ENCODE measurements around the gene ARL14EPL. TPM values are rescaled to one million over a fixed set of nuclear protein-coding genes. Genes with fewer than 3 reads are reported as not detected.
"Not testable (repeated sequence)": the region's sequence is repeated elsewhere in the genome, so short reads cannot be mapped to it uniquely, and the experiment has no call there.

ARL14EPL gene
- polyA plus RNA-seq, 2 of the 4 experiments (the other 2 are of a cell fraction) = 0.05 to 0.21 TPM

DNA sequence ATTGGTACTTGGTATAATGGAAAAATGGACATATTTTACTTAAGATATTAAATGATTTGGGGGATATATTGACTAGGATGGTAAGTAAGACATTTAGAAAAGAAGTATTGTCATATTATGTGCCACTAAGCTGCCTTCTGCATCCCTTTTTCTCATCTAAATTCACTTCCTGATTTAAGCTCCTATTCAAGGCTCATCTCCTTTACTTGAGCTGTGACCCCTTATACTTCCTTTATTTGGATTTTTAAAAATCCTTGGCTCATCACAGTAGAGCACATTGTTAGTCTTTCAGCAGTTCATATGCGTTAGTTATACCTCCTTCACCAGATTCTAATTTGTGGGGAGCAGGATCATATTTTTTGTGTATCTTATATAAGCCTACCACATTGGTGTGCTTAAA, 59.1 kb downstream of the ARL14EPL start (continued):
- TF ChIP-seq HEYL (CRISPR knock-in tag; IDR thresholded peaks at IDR 0.05) = no peak

DNA sequence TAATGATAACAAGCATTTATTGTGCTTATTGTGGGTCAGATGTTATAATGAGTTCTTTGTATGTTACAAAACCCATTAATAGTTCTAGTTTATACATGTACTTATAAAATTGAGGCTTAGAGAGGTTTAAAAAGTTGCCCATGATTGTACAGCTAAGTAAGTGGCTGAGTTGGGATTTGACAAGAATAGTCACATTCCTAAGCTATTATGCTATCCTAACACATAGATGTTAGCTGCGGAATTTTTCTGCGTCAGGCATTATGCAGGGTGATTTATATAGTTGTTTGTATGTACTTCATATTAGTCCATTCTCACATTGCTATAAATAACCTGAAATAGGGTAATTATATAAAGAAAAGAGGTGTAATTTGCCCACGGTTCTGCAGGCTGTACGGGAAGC, 65.0 kb downstream of the ARL14EPL start:
- POLR2A ChIA-PET = no interaction called here
- H3K27ac ChIP-seq = no peak overlapping the region
- H3K4me2 ChIP-seq = no peak overlapping the region
- no peak for DNase-seq (ENCODE audit: low read depth in 1 of 2, low spot score in 1 of 2)
- CTCF ChIA-PET = no interaction called here
- no peak for FAIRE-seq
- ATAC-seq = no peak
- TF ChIP-seq ESRRA (IDR thresholded peaks at IDR 0.05; ENCODE audit: borderline replicate concordance, low read length) (no peak), MAZ (IDR thresholded peaks at IDR 0.05; ENCODE audit: borderline replicate concordance, low read depth, low read length) (no peak), SREBF2 (IDR thresholded peaks at IDR 0.05) (no peak), CHD2 (IDR thresholded peaks at IDR 0.05; ENCODE audit: low read length, partially characterized antibody) (no peak), KDM1A (IDR thresholded peaks at IDR 0.05; ENCODE audit: low read depth) (no peak), ZFP36 (IDR thresholded peaks at IDR 0.05; ENCODE audit: borderline replicate concordance, partially characterized antibody) (no peak), RAD21 (conservative IDR thresholded peaks at IDR 0.05 in 1 of 2, IDR thresholded peaks at IDR 0.05 in 1 of 2) (no peak), FOSL2 (IDR thresholded peaks at IDR 0.05) (no peak), FOSL2 (CRISPR knock-in tag; IDR thresholded peaks at IDR 0.05) (no peak), CBX2 (IDR thresholded peaks at IDR 0.05; ENCODE audit: borderline replicate concordance, low read depth) (no peak), RCOR1 (IDR thresholded peaks at IDR 0.05; ENCODE audit: low read depth, low read length) (no peak), FOSB (CRISPR knock-in tag; IDR thresholded peaks at IDR 0.05) (no peak), EHMT2 (IDR thresholded peaks at IDR 0.05; ENCODE audit: low read depth) (no peak)
- TF ChIP-seq, protein P1, sequence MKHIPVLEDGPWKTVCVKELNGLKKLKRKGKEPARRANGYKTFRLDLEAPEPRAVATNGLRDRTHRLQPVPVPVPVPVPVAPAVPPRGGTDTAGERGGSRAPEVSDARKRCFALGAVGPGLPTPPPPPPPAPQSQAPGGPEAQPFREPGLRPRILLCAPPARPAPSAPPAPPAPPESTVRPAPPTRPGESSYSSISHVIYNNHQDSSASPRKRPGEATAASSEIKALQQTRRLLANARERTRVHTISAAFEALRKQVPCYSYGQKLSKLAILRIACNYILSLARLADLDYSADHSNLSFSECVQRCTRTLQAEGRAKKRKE (CRISPR knock-in tag; IDR thresholded peaks at IDR 0.05; ENCODE audit: low read depth) = no peak
- H3K4me3 ChIP-seq = no peak overlapping the region
- no peaks in the 10 kb centered on the region for H3K4me1 ChIP-seq
- no peaks in the 10 kb centered on the region for H3K9me3 ChIP-seq
- 96% methylated on average over 4 of the region's 4 CpGs for WGBS (ENCODE audit: missing lambda C conversion rate)

DNA sequence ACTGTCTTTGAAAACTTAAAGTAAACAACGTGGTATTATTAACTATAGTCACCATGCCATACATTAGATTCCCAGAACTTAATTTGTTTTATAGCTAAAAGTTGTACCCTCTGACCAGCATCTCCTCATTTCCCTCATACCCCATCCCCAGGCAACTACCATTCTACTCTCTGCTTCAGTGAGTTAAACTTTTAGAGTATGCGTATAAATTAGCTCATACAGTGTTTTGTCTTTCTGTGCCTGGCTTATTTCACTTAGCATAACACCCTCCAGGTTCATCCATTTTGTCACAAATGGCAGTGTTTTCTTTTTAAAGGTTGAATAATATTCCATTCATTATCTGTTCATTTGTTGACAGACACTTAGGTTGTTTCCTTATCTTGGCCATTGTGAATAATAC, 66.7 kb downstream of the ARL14EPL start:
- FAIRE-seq = no peak
- Histone ChIP-seq H3K4me1 (no peaks in the 10 kb centered on the region), H3K4me2 (no peak overlapping the region), H3K4me3 (no peak overlapping the region), H3K27ac (no peak overlapping the region), H3K9me3 (no peaks in the 10 kb centered on the region)
- POLR2A ChIA-PET = no interaction called here
- WGBS (ENCODE audit: missing lambda C conversion rate) = 85% methylated on average over 2 of the region's 2 CpGs
- CTCF ChIA-PET = interaction anchor here (0.7 kb wide), 1 partner anchor 459 kb away, joined by 3 read pairs; no protein-coding TSS in a partner anchor
- no peak for ATAC-seq
- no peak for TF ChIP-seq RARB (CRISPR knock-in tag; IDR thresholded peaks at IDR 0.05)
- DNase-seq (ENCODE audit: low read depth in 1 of 2, low spot score in 1 of 2) = no peak

DNA sequence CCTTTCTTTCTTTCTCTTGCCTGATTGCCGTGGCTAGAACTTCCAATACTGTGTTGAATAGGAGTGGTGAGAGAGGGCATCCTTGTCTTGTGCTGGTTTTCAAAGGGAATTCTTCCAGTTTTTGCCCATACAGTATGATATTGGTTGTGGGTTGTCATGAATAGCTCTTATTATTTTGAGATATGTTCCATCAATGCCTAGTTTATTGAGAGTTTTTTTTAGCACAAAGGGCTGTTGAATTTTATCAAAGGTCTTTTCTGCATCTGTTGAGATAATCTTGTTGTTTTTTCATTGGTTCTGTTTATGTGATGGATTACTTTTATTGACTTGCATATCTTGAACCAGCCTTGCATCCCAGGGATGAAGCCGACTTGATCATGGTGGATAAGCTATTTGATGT, 72.7 kb downstream of the ARL14EPL start:
- POLR2A ChIA-PET; H3K4me2 ChIP-seq; ATAC-seq; H3K4me1 ChIP-seq; H3K4me3 ChIP-seq; CTCF ChIA-PET; FAIRE-seq; H3K9me3 ChIP-seq; DNase-seq (ENCODE audit: low read depth in 1 of 2, low spot score in 1 of 2); H3K27ac ChIP-seq: not testable (repeated sequence)
- 84% methylated on average over 2 of the region's 2 CpGs for WGBS (ENCODE audit: missing lambda C conversion rate)

Other genes with a start within 250 kb of the ARL14EPL start
- not detected in 2 replicates for gene CDO1, start 215.8 kb upstream of the ARL14EPL start, polyA plus RNA-seq (2011; rRNA removed)
- not detected in 3 replicates for gene CDO1, start 215.8 kb upstream of the ARL14EPL start, polyA plus RNA-seq (2017; fragmentation: RNase III; extraction: RNeasy Plus Mini Kit Qiagen cat#74134 plus additional on column Dnase treatment)
- gene ATG12, start 190.9 kb upstream of the ARL14EPL start, polyA plus RNA-seq (2011; rRNA removed) = 111 and 126 TPM in 2 replicates
- gene ATG12, start 190.9 kb upstream of the ARL14EPL start, polyA plus RNA-seq (2017; fragmentation: RNase III; extraction: RNeasy Plus Mini Kit Qiagen cat#74134 plus additional on column Dnase treatment) = 43.3 to 49.1 TPM (median 48.9 TPM) in 3 replicates
- gene AP3S1, start 190.5 kb upstream of the ARL14EPL start, polyA plus RNA-seq (2011; rRNA removed) = 59.4 and 103 TPM in 2 replicates
- 75.7 to 82.3 TPM (median 75.7 TPM) in 3 replicates for gene AP3S1, start 190.5 kb upstream of the ARL14EPL start, polyA plus RNA-seq (2017; fragmentation: RNase III; extraction: RNeasy Plus Mini Kit Qiagen cat#74134 plus additional on column Dnase treatment)
- gene LVRN, start 70.0 kb upstream of the ARL14EPL start, polyA plus RNA-seq (2011; rRNA removed) = 0.16 and 0.19 TPM in 2 replicates
- 0.03 to 0.06 TPM (median 0.05 TPM) in 3 replicates for gene LVRN, start 70.0 kb upstream of the ARL14EPL start, polyA plus RNA-seq (2017; fragmentation: RNase III; extraction: RNeasy Plus Mini Kit Qiagen cat#74134 plus additional on column Dnase treatment)
- gene COMMD10, start 52.6 kb downstream of the ARL14EPL start, polyA plus RNA-seq (2011; rRNA removed) = 49.6 and 63.9 TPM in 2 replicates
- 38.4 to 40.8 TPM (median 40.2 TPM) in 3 replicates for gene COMMD10, start 52.6 kb downstream of the ARL14EPL start, polyA plus RNA-seq (2017; fragmentation: RNase III; extraction: RNeasy Plus Mini Kit Qiagen cat#74134 plus additional on column Dnase treatment)

All from A549 (cell line).